Thymus (tissue), 11 donors: ENCODE data around the gene CPN2. TPM values are rescaled to one million over a fixed set of nuclear protein-coding genes. Genes with fewer than 3 reads are reported as not detected.

Experiments
- DNase-seq, 9 donors: peaks; one replicate each; pipeline ENCODE4 v3.0.0-alpha.2; 2013; ENCODE audit warnings: low spot score in 9 of 9, low read depth in 6 of 9, missing footprints in 1 of 9
- H3K27ac ChIP-seq, 2 donors: one replicate each; pipeline ENCODE4 v1.5.1; 2013; ENCODE audit warnings: control low read depth in 1 of 2, low read depth in 1 of 2, low read length in 1 of 2, mild to moderate bottlenecking in 1 of 2, moderate library complexity in 1 of 2
- H3K27me3 ChIP-seq, 2 donors: one replicate each; pipeline ENCODE4 v1.5.1; 2013; ENCODE audit warnings: low read length in 1 of 2; ENCODE audit not compliant: control insufficient read depth in 2 of 2, insufficient read depth in 1 of 2
- H3K36me3 ChIP-seq, 2 donors: one replicate each; pipeline ENCODE4 v1.5.1; 2013; ENCODE audit warnings: low read length in 1 of 2, mild to moderate bottlenecking in 1 of 2, moderate library complexity in 1 of 2; ENCODE audit not compliant: control insufficient read depth in 2 of 2, insufficient read depth in 2 of 2
- H3K4me1 ChIP-seq, 2 donors: one replicate each; pipeline ENCODE4 v1.5.1; 2013; ENCODE audit warnings: low read length in 2 of 2; ENCODE audit not compliant: control insufficient read depth in 2 of 2, insufficient read depth in 2 of 2
- H3K4me3 ChIP-seq, 2 donors: one replicate each; pipeline ENCODE4 v1.5.1; 2013; ENCODE audit warnings: low read length in 2 of 2, control low read depth in 1 of 2, mild to moderate bottlenecking in 1 of 2
- H3K9me3 ChIP-seq, 2 donors: one replicate each; pipeline ENCODE4 v1.5.1; 2013; ENCODE audit warnings: low read length in 1 of 2, mild to moderate bottlenecking in 1 of 2; ENCODE audit not compliant: control insufficient read depth in 2 of 2, insufficient read depth in 1 of 2
- WGBS: extraction: QIAGEN DNeasy Blood & Tissue Kit; methylation state at CpG from one replicate; pipeline ENCODE4 v1.1.7; 2013; 5-methylcytosine and 5-hydroxymethylcytosine counted together
- polyA plus RNA-seq: library from polyadenylated mRNA; stranded (reverse); fragments of 200-250 nt; gene quantifications from one replicate; pipeline ENCODE4 v1.2.3, GENCODE V29; 2013
- total RNA-seq: library from RNA; stranded (reverse); fragments of 120-200 nt; gene quantifications from one replicate; pipeline ENCODE4 v1.2.4, GENCODE V29; 2013
- donor health status: healthy.

The CPN2 gene
- total and polyA plus RNA-seq, 2 donors: 0.05 to 0.07 TPM

DNA sequence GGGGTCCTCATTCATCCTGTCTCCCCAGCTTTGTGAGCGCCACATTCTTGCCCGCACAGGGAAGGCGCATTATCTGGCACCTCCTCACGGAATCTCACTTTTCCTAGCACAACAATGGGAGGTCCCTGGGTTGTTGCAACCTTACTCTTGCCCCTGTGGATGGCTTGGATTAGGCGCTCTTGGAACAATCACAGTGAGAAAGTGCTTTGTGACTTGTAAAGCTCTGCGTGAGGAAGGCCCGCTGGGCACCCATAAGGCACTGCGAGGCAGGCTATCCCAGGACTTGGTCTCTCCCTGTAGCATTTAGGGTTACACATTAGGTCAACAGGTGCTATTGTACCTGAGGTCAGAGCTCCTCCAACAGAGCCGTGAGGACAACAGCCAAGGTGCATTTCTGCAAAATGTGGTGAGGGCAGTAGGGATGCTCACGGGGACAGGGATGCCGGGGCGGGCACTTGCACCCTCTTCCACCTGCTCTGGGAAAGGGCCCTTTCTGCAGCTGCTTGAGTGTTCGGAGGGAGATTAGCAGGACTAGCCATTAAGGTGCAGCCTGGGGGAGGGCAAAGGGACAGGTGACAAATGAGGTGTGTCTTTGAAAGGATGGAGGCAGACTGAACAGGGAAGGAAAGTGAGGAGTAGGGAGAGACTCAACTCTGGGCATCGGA, 32.3 kb upstream of the CPN2 start:
- Histone ChIP-seq H3K27ac (no peak overlapping the region), H3K4me3 (no peak overlapping the region), H3K4me1 (no peaks in the 10 kb centered on the region), H3K9me3 (peaks cover 0 to 3% of the 10 kb centered on the region in 2 donors), H3K36me3 (no peaks in the 10 kb centered on the region), H3K27me3 (peaks cover 0 to 37% of the 10 kb centered on the region in 2 donors)
- DNase-seq: no peak
- 93% methylated on average over 14 of the region's 14 CpGs for WGBS

DNA sequence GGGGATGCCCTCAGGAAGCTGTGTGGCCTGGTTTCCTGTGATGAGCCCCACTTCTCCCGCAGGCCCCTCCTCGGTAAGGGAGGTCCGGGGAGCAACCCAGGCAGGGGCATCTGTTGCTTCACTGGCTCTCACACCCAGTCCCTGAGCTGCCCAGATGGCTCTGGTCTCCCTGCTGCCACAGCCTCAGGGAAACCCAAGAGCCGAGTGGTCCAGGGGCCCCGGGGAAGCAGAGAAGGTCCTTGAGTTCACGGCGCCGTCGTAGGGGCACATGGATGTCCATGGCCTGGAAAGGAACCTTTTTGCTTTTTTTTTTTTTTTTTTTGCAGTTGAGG, 31.7 kb upstream of the CPN2 start:
- DNase-seq: no peak
- no peaks in the 10 kb centered on the region for H3K36me3 ChIP-seq
- WGBS: 74% methylated on average over 9 of the region's 9 CpGs

DNA sequence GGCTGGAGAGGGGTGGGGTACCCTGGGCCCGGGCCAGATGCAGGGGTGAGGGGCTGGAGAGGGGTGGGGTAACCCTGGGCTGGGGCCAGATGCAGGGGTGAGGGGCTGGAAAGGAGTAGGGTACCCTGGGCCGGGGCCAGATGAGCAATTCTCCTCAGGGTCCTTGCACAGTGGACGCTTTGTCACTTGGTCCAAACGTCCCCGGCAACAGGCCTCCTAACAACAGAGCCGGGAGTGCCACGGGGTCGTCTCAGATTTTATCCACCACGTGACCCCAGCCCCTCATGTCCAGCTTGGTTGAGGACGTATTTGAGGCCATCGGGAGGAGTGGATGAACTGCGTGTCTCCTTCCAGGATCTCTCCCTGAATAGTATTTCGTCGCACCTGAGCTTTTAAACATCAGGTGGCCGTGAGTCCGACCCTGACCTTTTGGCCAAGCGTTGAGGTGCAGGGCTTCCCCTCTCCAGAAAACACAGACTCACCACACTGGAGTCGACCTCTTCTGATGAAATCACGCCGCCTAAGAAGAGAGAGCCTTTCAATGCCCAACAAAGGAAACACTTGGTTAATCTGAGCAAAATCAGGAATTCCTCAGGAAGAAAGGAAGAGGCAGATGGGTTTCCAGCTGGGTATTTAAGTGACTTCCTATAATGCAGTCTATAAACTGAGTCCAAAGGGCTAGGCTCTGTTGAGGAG, 31.2 kb upstream of the CPN2 start:
- H3K36me3 ChIP-seq: no peaks in the 10 kb centered on the region
- H3K27ac ChIP-seq: no peak overlapping the region
- H3K9me3 ChIP-seq: no peaks in the 10 kb centered on the region
- no peak overlapping the region for H3K4me3 ChIP-seq
- DNase-seq: no peak
- 88% methylated on average over 20 of the region's 20 CpGs for WGBS
- peaks cover 0 to 40% of the 10 kb centered on the region in 2 donors for H3K27me3 ChIP-seq
- no peaks in the 10 kb centered on the region for H3K4me1 ChIP-seq

More for the DNA sequence above, 31.7 kb upstream of the CPN2 start:
- Histone ChIP-seq H3K4me1 (no peaks in the 10 kb centered on the region), H3K4me3 (no peak overlapping the region), H3K27ac (no peak overlapping the region), H3K27me3 (peaks cover 0 to 39% of the 10 kb centered on the region in 2 donors), H3K9me3 (no peaks in the 10 kb centered on the region)

DNA sequence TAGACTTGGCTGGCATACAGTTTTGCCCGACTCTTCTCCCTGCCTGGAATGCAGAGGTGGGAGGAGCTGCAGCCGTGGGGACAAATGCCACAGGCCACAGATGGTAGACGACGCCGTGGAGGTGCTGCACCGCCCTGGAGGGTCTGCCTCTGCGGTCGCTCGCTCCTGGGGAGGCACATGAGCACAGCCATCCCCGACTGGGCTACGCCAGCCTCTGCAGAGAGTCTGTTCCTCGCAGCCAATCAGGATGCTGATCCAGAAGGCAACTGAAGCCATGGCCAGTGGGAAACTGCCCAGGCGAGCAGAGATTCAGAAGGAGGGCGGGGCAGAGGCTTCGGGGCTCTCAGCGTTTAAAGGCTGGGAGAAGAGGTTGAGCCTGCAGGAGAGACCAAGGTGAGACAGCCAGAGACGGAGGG, 30.3 kb upstream of the CPN2 start:
- H3K4me1 ChIP-seq: no peaks in the 10 kb centered on the region
- H3K27me3 ChIP-seq: peaks cover 0 to 45% of the 10 kb centered on the region in 2 donors
- no peaks in the 10 kb centered on the region for H3K9me3 ChIP-seq
- H3K27ac ChIP-seq: no peak overlapping the region
- no peaks in the 10 kb centered on the region for H3K36me3 ChIP-seq
- WGBS: 85% methylated on average over 17 of the region's 17 CpGs
- DNase-seq: no peak
- no peak overlapping the region for H3K4me3 ChIP-seq

DNA sequence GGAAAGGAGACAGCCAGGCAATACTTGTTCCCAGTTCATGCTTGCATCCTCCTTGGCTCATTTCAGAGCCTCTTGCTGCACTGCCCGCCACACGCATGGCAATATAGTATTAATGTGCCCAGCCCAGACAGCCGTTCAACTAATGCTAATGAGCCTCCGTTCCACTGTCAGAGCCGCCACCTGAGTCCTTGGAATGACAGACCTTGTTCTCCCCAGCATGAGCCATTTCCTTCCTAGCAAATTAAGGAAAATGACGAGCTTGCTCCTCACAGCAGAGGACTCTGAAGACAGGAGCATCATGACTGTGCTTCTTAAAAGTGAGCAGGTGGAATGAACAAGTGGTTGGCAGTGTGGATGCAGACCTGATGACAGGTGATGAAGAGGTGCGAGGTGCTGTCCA, 29.2 kb upstream of the CPN2 start:
- WGBS: 93% methylated on average over 7 of the region's 7 CpGs
- no peak overlapping the region for H3K27ac ChIP-seq
- no peak for DNase-seq
- peaks cover 0 to 52% of the 10 kb centered on the region in 2 donors for H3K27me3 ChIP-seq
- H3K4me1 ChIP-seq: no peaks in the 10 kb centered on the region
- no peak overlapping the region for H3K4me3 ChIP-seq
- no peaks in the 10 kb centered on the region for H3K36me3 ChIP-seq
- H3K9me3 ChIP-seq: no peaks in the 10 kb centered on the region

DNA sequence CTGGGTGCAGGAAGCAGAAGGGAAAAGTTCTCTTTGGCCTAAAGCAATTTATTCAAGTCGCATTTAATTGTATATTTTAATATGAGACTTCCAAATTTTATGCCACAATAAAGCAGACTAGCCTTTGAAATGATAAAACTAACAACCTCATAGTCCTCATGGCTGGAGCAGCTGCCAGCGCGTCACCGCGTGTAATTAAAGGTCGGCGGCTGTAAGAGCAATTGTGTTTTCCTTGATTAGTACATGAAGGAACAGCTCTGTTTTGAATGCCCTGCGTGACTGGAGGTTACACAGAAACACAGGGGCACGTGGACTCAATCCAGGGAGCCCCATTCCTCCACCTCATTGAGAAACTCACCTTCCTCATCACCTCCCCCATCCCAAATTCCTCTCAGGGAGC, 28.5 kb upstream of the CPN2 start:
- WGBS: 90% methylated on average over 9 of the region's 9 CpGs
- H3K9me3 ChIP-seq: no peaks in the 10 kb centered on the region
- H3K4me3 ChIP-seq: no peak overlapping the region
- DNase-seq: no peak
- peaks cover 0 to 54% of the 10 kb centered on the region in 2 donors for H3K27me3 ChIP-seq
- H3K36me3 ChIP-seq: no peaks in the 10 kb centered on the region
- no peaks in the 10 kb centered on the region for H3K4me1 ChIP-seq
- no peak overlapping the region for H3K27ac ChIP-seq

DNA sequence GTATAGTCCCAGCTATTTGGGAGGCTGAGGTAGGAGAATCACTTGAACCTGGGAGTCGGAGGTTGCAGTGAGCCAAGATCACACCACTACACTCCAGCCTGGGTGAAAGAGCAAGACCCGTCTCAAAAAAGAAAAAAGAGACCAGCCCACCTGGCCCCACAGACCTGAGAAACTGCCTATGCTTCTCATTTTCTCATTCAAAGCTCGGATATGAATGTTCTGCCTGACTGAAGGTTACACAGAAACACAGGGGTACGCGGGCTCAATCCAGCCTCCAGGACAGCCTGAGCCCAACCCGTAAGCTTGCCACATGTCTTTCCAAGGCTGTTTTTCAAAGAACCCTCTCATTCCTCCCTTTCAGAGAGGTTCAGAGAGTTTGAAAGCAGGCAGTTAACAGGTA, 28.1 kb upstream of the CPN2 start:
- no peak for DNase-seq
- Histone ChIP-seq H3K4me3 (no peak overlapping the region), H3K27ac (no peak overlapping the region), H3K4me1 (no peaks in the 10 kb centered on the region), H3K27me3 (peaks cover 0 to 51% of the 10 kb centered on the region in 2 donors), H3K36me3 (no peaks in the 10 kb centered on the region), H3K9me3 (no peaks in the 10 kb centered on the region)
- 92% methylated on average over 6 of the region's 6 CpGs for WGBS

DNA sequence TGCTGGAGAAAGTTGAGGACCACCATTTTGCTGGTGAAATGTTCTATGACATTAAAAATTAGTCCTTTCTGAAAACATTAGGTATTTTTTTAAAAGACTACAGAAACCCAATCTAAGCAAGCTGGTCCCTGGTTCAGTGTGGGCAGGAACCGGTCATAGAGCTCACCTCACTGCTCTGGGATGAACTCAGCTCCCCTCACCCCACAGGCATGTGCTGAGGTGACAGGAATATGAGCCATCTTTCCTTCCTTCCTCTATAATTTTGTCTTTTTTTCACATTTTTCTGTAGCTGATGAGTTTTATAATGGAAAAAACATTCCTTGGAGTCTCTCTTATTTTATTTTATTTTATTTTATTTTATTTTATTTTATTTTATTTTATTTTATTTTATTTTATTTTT, 26.6 kb upstream of the CPN2 start:
- H3K36me3 ChIP-seq: no peaks in the 10 kb centered on the region
- no peaks in the 10 kb centered on the region for H3K4me1 ChIP-seq
- H3K9me3 ChIP-seq: no peaks in the 10 kb centered on the region
- H3K27me3 ChIP-seq: peaks cover 0 to 48% of the 10 kb centered on the region in 2 donors
- no peak overlapping the region for H3K4me3 ChIP-seq
- DNase-seq: no peak
- WGBS: 98% methylated on average over 1 of the region's 1 CpG
- no peak overlapping the region for H3K27ac ChIP-seq

DNA sequence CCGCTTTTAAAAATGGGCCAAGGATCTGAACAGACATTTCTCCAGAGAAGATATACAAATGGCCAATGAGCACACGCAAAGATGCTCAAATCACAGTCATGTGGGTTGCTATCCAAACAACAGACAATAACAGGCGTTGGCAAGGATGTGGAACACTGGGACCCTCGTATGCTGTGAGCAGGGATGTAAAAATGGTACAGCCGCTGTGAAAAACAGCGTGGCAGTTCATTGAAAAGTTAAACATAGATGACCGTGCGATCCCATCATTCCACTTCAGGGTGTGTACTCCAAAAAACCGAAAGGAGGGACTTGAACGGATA, 25.1 kb upstream of the CPN2 start:
- no peak for DNase-seq
- Histone ChIP-seq H3K27ac (no peak overlapping the region), H3K4me1 (no peaks in the 10 kb centered on the region), H3K4me3 (no peak overlapping the region), H3K36me3 (no peaks in the 10 kb centered on the region), H3K27me3 (peaks cover 0 to 54% of the 10 kb centered on the region in 2 donors), H3K9me3 (no peaks in the 10 kb centered on the region)
- 90% methylated on average over 10 of the region's 10 CpGs for WGBS
